Measurements from ENCODE around the gene KRTAP12-3.
"Not testable (repeated sequence)": the region's sequence is repeated elsewhere in the genome, so short reads cannot be mapped to it uniquely, and the experiment has no call there.

KRTAP12-3 gene

GRCh38 chr21:44657635-44658540 lies at the start of gene KRTAP12-3:
KRTAP12-3 (plus strand) TSS chr21:44657932; CDS start chr21:44657980, 48 bp downstream.
- Histone ChIP-seq H3K9ac (ENCODE audit: low read depth, low read length) (no peak within 1 kb of the TSS), H3K36me3 (ENCODE audit: insufficient read depth, low read length) (no peaks in the 10 kb centered on the region), H3K4me1 (ENCODE audit: insufficient read depth, low read length) (peaks cover 6% of the 10 kb centered on the region; the same call in 1 of the 2 replicates), H3K9me3 (ENCODE audit: control insufficient read depth, insufficient read depth, low read length) (no peaks in the 10 kb centered on the region)

GRCh38 chr21:44609193-44609592 lies 48.5 kb upstream of the KRTAP12-3 start:
- no peak overlapping the region for H3K9ac ChIP-seq (ENCODE audit: low read depth, low read length)

GRCh38 chr21:44610157-44610843 lies 47.4 kb upstream of the KRTAP12-3 start:
- not testable (repeated sequence) for H3K9me3 ChIP-seq (ENCODE audit: control insufficient read depth, insufficient read depth, low read length)

More at GRCh38 chr21:44609193-44609592, 48.5 kb upstream of the KRTAP12-3 start:
- no peaks in the 10 kb centered on the region for H3K36me3 ChIP-seq (ENCODE audit: insufficient read depth, low read length)
- H3K4me1 ChIP-seq (ENCODE audit: insufficient read depth, low read length), result no peaks in the 10 kb centered on the region
- peaks cover 5% of the 10 kb centered on the region; the same call in 1 of the 2 replicates for H3K9me3 ChIP-seq (ENCODE audit: control insufficient read depth, insufficient read depth, low read length)

GRCh38 chr21:44611551-44611950 lies 46.2 kb upstream of the KRTAP12-3 start:
- H3K4me1 ChIP-seq (ENCODE audit: insufficient read depth, low read length), result no peaks in the 10 kb centered on the region
- H3K9ac ChIP-seq (ENCODE audit: low read depth, low read length), result no peak overlapping the region
- no peaks in the 10 kb centered on the region for H3K36me3 ChIP-seq (ENCODE audit: insufficient read depth, low read length)
- peaks cover 5% of the 10 kb centered on the region; the same call in 1 of the 2 replicates for H3K9me3 ChIP-seq (ENCODE audit: control insufficient read depth, insufficient read depth, low read length)

More at GRCh38 chr21:44610157-44610843, 47.4 kb upstream of the KRTAP12-3 start:
- not testable (repeated sequence) for H3K9ac ChIP-seq (ENCODE audit: low read depth, low read length); H3K36me3 ChIP-seq (ENCODE audit: insufficient read depth, low read length); H3K4me1 ChIP-seq (ENCODE audit: insufficient read depth, low read length)

GRCh38 chr21:44612029-44612486 lies 45.7 kb upstream of the KRTAP12-3 start, which contains the start of gene KRTAP10-8:
KRTAP10-8 (plus strand) TSS chr21:44612079; CDS start chr21:44612101, 22 bp downstream.
- no peaks in the 10 kb centered on the region for H3K36me3 ChIP-seq (ENCODE audit: insufficient read depth, low read length)
- H3K9me3 ChIP-seq (ENCODE audit: control insufficient read depth, insufficient read depth, low read length), result peaks cover 5% of the 10 kb centered on the region; the same call in 1 of the 2 replicates
- H3K9ac ChIP-seq (ENCODE audit: low read depth, low read length), result no peak within 1 kb of the TSS
- H3K4me1 ChIP-seq (ENCODE audit: insufficient read depth, low read length), result no peaks in the 10 kb centered on the region

- H3K9ac ChIP-seq (ENCODE audit: low read depth, low read length), result no peak overlapping the region
- peaks cover 5% of the 10 kb centered on the region; the same call in 1 of the 2 replicates for H3K9me3 ChIP-seq (ENCODE audit: control insufficient read depth, insufficient read depth, low read length)
- no peaks in the 10 kb centered on the region for H3K36me3 ChIP-seq (ENCODE audit: insufficient read depth, low read length)
- no peaks in the 10 kb centered on the region for H3K4me1 ChIP-seq (ENCODE audit: insufficient read depth, low read length)
These were observed 45.0 kb upstream of the KRTAP12-3 start for GRCh38 chr21:44612669-44613229.

- no peaks in the 10 kb centered on the region for H3K36me3 ChIP-seq (ENCODE audit: insufficient read depth, low read length)
- no peak overlapping the region for H3K9ac ChIP-seq (ENCODE audit: low read depth, low read length)
- H3K9me3 ChIP-seq (ENCODE audit: control insufficient read depth, insufficient read depth, low read length), result peaks cover 5% of the 10 kb centered on the region; the same call in 1 of the 2 replicates
- no peaks in the 10 kb centered on the region for H3K4me1 ChIP-seq (ENCODE audit: insufficient read depth, low read length)
These were observed 44.2 kb upstream of the KRTAP12-3 start for GRCh38 chr21:44613386-44614155.

GRCh38 chr21:44614161-44614631 lies 43.5 kb upstream of the KRTAP12-3 start:
- no peak overlapping the region for H3K9ac ChIP-seq (ENCODE audit: low read depth, low read length)
- no peaks in the 10 kb centered on the region for H3K36me3 ChIP-seq (ENCODE audit: insufficient read depth, low read length)
- H3K4me1 ChIP-seq (ENCODE audit: insufficient read depth, low read length), result no peaks in the 10 kb centered on the region
- H3K9me3 ChIP-seq (ENCODE audit: control insufficient read depth, insufficient read depth, low read length), result peaks cover 4% of the 10 kb centered on the region; the same call in 1 of the 2 replicates

- H3K9me3 ChIP-seq (ENCODE audit: control insufficient read depth, insufficient read depth, low read length), result peaks cover 4% of the 10 kb centered on the region
- no peaks in the 10 kb centered on the region for H3K4me1 ChIP-seq (ENCODE audit: insufficient read depth, low read length)
- H3K36me3 ChIP-seq (ENCODE audit: insufficient read depth, low read length), result no peaks in the 10 kb centered on the region
- no peak overlapping the region for H3K9ac ChIP-seq (ENCODE audit: low read depth, low read length)
These were observed 42.8 kb upstream of the KRTAP12-3 start for GRCh38 chr21:44614961-44615391.

GRCh38 chr21:44615466-44615865 lies 42.3 kb upstream of the KRTAP12-3 start:
- Histone ChIP-seq H3K9ac (ENCODE audit: low read depth, low read length) (no peak overlapping the region), H3K4me1 (ENCODE audit: insufficient read depth, low read length) (no peaks in the 10 kb centered on the region), H3K36me3 (ENCODE audit: insufficient read depth, low read length) (no peaks in the 10 kb centered on the region), H3K9me3 (ENCODE audit: control insufficient read depth, insufficient read depth, low read length) (peaks cover 5% of the 10 kb centered on the region)

GRCh38 chr21:44615911-44616590 lies 41.7 kb upstream of the KRTAP12-3 start:
- H3K9me3 ChIP-seq (ENCODE audit: control insufficient read depth, insufficient read depth, low read length), result peaks cover 5% of the 10 kb centered on the region
- no peak overlapping the region for H3K9ac ChIP-seq (ENCODE audit: low read depth, low read length)

GRCh38 chr21:44616591-44616926 lies 41.2 kb upstream of the KRTAP12-3 start:
- Histone ChIP-seq H3K36me3 (ENCODE audit: insufficient read depth, low read length) (no peaks in the 10 kb centered on the region), H3K9ac (ENCODE audit: low read depth, low read length) (no peak overlapping the region), H3K9me3 (ENCODE audit: control insufficient read depth, insufficient read depth, low read length) (peaks cover 5% of the 10 kb centered on the region), H3K4me1 (ENCODE audit: insufficient read depth, low read length) (no peaks in the 10 kb centered on the region)

More at GRCh38 chr21:44615911-44616590, 41.7 kb upstream of the KRTAP12-3 start:
- Histone ChIP-seq H3K36me3 (ENCODE audit: insufficient read depth, low read length) (no peaks in the 10 kb centered on the region), H3K4me1 (ENCODE audit: insufficient read depth, low read length) (no peaks in the 10 kb centered on the region)

GRCh38 chr21:44617071-44617501 lies 40.6 kb upstream of the KRTAP12-3 start:
- Histone ChIP-seq H3K9me3 (ENCODE audit: control insufficient read depth, insufficient read depth, low read length) (peaks cover 7% of the 10 kb centered on the region), H3K4me1 (ENCODE audit: insufficient read depth, low read length) (no peaks in the 10 kb centered on the region), H3K36me3 (ENCODE audit: insufficient read depth, low read length) (no peaks in the 10 kb centered on the region), H3K9ac (ENCODE audit: low read depth, low read length) (no peak overlapping the region)

All from ES-I3 (cell line).